Motor neuron (in vitro differentiated cells): Measurements from ENCODE around the gene N4BP2. TPM values are rescaled to one million over a fixed set of nuclear protein-coding genes. Genes with fewer than 3 reads are reported as not detected.
A peak's percentile ranks its signal among the peaks of the same experiment; 100 is the strongest.

ENCODE experiments used
- ATAC-seq, 8 experiments: fragments of 200-7000 bp; cut with Tn5 transposase; replicated peaks in 6 of 8; 2 replicates each; pipeline ENCODE4 v1.8.0; 2021; ENCODE audit warnings: mild to moderate bottlenecking in 8 of 8, moderate library complexity in 8 of 8
- H3K27ac ChIP-seq, 2 donors: fragments of 250-450 bp; sonication (Bioruptor Pico); 2 replicates each; pipeline ENCODE4 v1.9.0; 2021; ENCODE audit warnings: antibody characterized with exemption in 2 of 2, mild to moderate bottlenecking in 2 of 2, moderate library complexity in 1 of 2
- H3K4me1 ChIP-seq, 2 donors: fragments of 250-450 bp; sonication (Bioruptor Pico); replicated peaks in 1 of 2; 2 replicates each; pipeline ENCODE4 v1.6.1; 2021; ENCODE audit warnings: antibody characterized with exemption in 2 of 2, mild to moderate bottlenecking in 2 of 2, moderate library complexity in 1 of 2
- H3K4me3 ChIP-seq, 5 donors: fragments of 250-450 bp; sonication (Bioruptor Pico); 2 replicates each; pipeline ENCODE4 v1.9.0; 2021; ENCODE audit warnings: antibody characterized with exemption in 5 of 5, mild to moderate bottlenecking in 5 of 5, moderate library complexity in 4 of 5
- WGBS, 10 experiments: fragments of 450-650 bp; shearing (Covaris generic); methylation state at CpG; one replicate each; pipeline ENCODE4 v1.0.0; 2022; 5-methylcytosine and 5-hydroxymethylcytosine counted together
- in situ Hi-C, 9 experiments: fragments of 400-800 bp; cut with MboI; loops; one replicate each; pipeline ENCODE4 v1.15.0; 2021; ENCODE audit warnings: low sequenced_read_pairs in 9 of 9, low pct_unique_long_range_greater_than_20kb in 2 of 9; ENCODE audit not compliant: unreplicated experiment in 9 of 9
- total RNA-seq, 8 experiments: library from RNA; unstranded; fragments of 300-600 nt; gene quantifications; 2 replicates each; pipeline versions ENCODE4 v1.2.3 to v1.2.4, GENCODE V29; 2022

Gene N4BP2
- total RNA-seq, 8 experiments from 2014 or later, result 7.4 to 38.0 (median 27.3) TPM

DNA sequence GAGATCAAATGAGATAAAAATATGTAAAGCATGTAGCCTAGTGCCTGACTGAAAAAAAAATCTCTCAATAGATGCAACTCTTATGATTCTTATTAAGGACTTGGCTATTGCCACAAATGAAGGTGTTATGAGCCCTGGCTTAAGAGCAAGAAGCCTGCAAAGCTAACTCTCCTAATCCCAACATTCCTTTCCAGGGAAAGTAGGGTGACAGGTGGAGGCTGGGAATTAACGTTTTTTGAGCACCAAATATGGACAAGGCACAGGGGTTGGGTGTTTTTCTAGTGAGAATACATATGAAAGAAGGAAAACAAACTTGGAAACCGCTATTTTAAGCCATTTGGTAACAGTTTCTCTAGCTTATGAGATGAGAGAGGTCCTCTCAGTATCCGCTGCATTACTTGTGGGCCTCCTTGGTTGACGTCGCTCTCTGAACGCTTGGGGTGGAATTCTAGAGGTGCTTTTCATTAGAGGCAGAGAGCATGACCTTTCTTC lies 142.6 kb downstream of the N4BP2 start:
- in situ Hi-C loops, result no loop called here
- H3K4me1 ChIP-seq, result peaks cover 0 to 12% of the 10 kb centered on the region in 2 donors
- 10 to 90% (median 66%) methylated on average over 1 to 6 of the region's 6 CpGs; no CpG with 5 or more reads in 1 of the 10 experiments for WGBS, 10 experiments
- H3K4me3 ChIP-seq, result no peak overlapping the region
- no peak for ATAC-seq
- H3K27ac ChIP-seq, result no peak overlapping the region

GRCh38 chr4:40199999-40200874 lies 143.6 kb downstream of the N4BP2 start:
- Histone ChIP-seq H3K4me1 (peaks cover 0 to 10% of the 10 kb centered on the region in 2 donors), H3K27ac (no peak overlapping the region), H3K4me3 (no peak overlapping the region)
- ATAC-seq, result no peak
- in situ Hi-C loops, result no loop called here
- 0 to 100% (median 87%) methylated on average over 1 to 15 of the region's 15 CpGs for WGBS, 10 experiments

DNA sequence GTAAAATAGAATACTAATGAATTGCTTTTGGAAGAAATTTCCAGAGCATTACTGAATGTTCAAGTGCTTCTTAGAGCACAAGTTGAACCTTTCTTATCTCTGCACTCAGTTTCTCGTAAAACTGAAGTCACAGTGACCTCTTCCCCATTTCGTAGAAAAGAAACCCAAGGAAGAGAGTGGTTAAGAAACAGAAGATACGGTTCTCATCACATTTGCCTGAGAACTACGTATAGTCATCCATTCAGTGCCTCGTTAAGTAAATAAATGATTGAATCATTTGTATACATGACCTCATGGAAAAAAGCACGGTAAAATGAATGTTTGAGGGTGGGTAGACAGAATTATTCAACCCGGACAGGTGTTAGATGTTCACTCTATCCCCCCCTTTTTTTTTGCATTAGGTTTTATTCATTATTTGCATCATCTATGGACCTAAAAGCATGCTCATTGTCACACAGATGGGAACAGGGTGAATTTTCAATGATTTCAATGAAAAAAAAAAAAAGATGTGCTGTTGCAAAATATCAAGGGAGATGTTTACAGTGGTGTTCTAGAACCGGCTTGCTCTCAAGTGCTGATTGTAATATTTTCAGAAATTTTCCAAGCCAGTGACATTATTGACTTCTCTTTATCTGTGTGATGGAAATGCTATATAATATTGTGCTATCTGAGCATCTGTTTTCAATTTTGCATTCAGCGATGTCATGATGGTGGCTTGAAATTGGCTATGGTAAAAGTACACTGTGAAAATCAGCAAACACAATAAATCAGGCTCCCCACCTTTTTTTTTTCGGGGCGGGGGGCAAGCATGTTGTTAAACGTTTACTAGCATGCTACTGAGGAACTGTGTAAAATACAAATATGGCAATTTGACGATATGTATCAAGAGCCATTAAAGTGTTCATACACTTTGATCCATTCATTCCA lies 144.5 kb downstream of the N4BP2 start:
- no peak overlapping the region for H3K4me3 ChIP-seq
- in situ Hi-C loops, result no loop called here
- ATAC-seq, result peak in 2 of 8 experiments; percentile 47 to 74
- no peak overlapping the region for H3K27ac ChIP-seq
- peaks cover 0 to 10% of the 10 kb centered on the region in 2 donors for H3K4me1 ChIP-seq
- WGBS, 10 experiments, result 35 to 94% (median 85%) methylated on average over 3 to 13 of the region's 13 CpGs

DNA sequence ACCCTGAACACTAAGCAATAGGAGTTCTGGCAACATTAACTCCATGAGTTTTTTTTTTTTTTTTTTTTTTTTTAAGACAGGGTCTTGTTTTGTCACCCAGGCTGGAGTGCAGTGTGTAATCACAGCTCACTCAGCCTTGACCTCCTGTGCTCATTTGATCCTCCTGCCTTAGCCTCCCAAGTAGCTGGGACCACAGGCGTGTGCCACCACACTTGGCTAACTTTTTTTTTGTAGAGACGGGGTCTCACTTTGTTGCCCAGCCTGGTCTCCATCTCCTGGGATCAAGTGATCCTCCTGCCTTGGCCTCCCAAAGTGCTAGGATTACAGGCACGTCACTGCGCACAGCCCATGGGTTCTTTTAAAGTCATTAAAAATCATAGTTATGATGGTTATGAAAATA lies 145.2 kb downstream of the N4BP2 start:
- H3K27ac ChIP-seq, result no peak overlapping the region
- WGBS, 10 experiments, result 80 to 100% (median 100%) methylated on average over 2 to 4 of the region's 4 CpGs; no CpG with 5 or more reads in 1 of the 10 experiments
- H3K4me1 ChIP-seq, result peaks cover 0 to 6% of the 10 kb centered on the region in 2 donors
- no peak for ATAC-seq
- H3K4me3 ChIP-seq, result no peak overlapping the region
- in situ Hi-C loops, result no loop called here

- Histone ChIP-seq H3K4me1 (peaks cover 0 to 3% of the 10 kb centered on the region in 2 donors), H3K27ac (no peak overlapping the region), H3K4me3 (no peak overlapping the region)
- 70 to 100% (median 98%) methylated on average over 1 to 3 of the region's 3 CpGs; no CpG with 5 or more reads in 2 of the 10 experiments for WGBS, 10 experiments
- ATAC-seq, result no peak
- in situ Hi-C loops, result no loop called here
These were observed 145.8 kb downstream of the N4BP2 start for GRCh38 chr4:40202474-40202873.

- ATAC-seq, result no peak
- WGBS, 10 experiments, result 40 to 94% (median 80%) methylated on average over 1 to 8 of the region's 9 CpGs; no CpG with 5 or more reads in 6 of the 10 experiments
- Histone ChIP-seq H3K4me1 (peaks cover 0 to 3% of the 10 kb centered on the region in 2 donors), H3K4me3 (no peak overlapping the region), H3K27ac (no peak overlapping the region)
- in situ Hi-C loops, result no loop called here
These were observed 148.0 kb downstream of the N4BP2 start for GRCh38 chr4:40204507-40205258.

GRCh38 chr4:40205259-40206198 lies 148.9 kb downstream of the N4BP2 start:
- H3K4me1 ChIP-seq, result peaks cover 0 to 3% of the 10 kb centered on the region in 2 donors
- WGBS, 10 experiments, result 19 to 94% (median 88%) methylated on average over 1 to 5 of the region's 6 CpGs; no CpG with 5 or more reads in 2 of the 10 experiments
- no peak overlapping the region for H3K27ac ChIP-seq
- no peak overlapping the region for H3K4me3 ChIP-seq
- no peak for ATAC-seq
- in situ Hi-C loops, result no loop called here

- Histone ChIP-seq H3K4me3 (no peak overlapping the region), H3K27ac (no peak overlapping the region), H3K4me1 (no peaks in the 10 kb centered on the region)
- WGBS, 10 experiments, result 38 to 100% (median 100%) methylated on average over 1 to 2 of the region's 2 CpGs; no CpG with 5 or more reads in 1 of the 10 experiments
- ATAC-seq, result no peak
- in situ Hi-C loops, result no loop called here
These were observed 149.8 kb downstream of the N4BP2 start for GRCh38 chr4:40206426-40206825.

Other genes with a start within 250 kb of the N4BP2 start
- 10 to 100 TPM; 25.4 to 88.3 (median 38.0) TPM for gene PDS5A, start 78.9 kb upstream of the N4BP2 start, total RNA-seq
- gene RHOH, start 140.2 kb downstream of the N4BP2 start, total RNA-seq, result 1 to 10 TPM in 2 of 8 experiments, under 1 TPM in 5, not detected in 1; 0.10 to 5.5 (median 0.46) TPM